ENCODE measurements around the gene HOXA13.

DNA sequence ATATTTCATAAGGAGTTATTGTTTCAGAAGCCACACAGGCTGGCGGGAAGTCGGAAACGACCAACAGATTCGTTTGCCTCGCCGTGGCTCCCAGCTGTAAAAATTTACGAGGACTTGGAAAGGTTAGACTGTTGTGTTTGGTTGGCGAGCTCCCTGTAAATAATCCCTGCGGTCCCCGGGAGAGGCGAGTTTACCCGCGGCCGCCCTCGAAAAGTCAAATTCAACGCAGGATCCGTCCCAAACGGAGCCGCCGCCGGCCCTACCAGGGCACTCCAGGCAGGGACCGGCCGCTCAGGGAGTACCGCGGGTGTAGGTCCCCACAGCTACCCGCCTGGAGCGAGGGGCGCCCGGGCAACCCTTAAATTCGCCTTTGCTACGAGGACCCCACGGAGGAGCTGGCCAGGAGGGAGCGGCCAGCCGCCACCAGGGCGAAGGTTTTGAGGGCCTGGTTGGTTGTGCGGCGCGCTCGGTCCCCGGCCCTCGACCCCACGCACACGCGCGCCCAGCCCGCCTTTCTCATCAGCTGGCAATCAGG is 33.8 kb downstream of the HOXA13 start:
- TF ChIP-seq EZH2phosphoT487 (IDR thresholded peaks at IDR 0.05; ENCODE audit: low read depth, severe bottlenecking, unreplicated experiment) = no peak
- TF ChIP-seq, protein P1, sequence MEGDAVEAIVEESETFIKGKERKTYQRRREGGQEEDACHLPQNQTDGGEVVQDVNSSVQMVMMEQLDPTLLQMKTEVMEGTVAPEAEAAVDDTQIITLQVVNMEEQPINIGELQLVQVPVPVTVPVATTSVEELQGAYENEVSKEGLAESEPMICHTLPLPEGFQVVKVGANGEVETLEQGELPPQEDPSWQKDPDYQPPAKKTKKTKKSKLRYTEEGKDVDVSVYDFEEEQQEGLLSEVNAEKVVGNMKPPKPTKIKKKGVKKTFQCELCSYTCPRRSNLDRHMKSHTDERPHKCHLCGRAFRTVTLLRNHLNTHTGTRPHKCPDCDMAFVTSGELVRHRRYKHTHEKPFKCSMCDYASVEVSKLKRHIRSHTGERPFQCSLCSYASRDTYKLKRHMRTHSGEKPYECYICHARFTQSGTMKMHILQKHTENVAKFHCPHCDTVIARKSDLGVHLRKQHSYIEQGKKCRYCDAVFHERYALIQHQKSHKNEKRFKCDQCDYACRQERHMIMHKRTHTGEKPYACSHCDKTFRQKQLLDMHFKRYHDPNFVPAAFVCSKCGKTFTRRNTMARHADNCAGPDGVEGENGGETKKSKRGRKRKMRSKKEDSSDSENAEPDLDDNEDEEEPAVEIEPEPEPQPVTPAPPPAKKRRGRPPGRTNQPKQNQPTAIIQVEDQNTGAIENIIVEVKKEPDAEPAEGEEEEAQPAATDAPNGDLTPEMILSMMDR (IDR thresholded peaks at IDR 0.05; ENCODE audit: poor library complexity) = no peak

Measured in hepatocyte (in vitro differentiated cells).